ENCODE data around the gene PADI1.
"Not testable (repeated sequence)": the region's sequence is repeated elsewhere in the genome, so short reads cannot be mapped to it uniquely, and the experiment has no call there.

Gene PADI1

DNA sequence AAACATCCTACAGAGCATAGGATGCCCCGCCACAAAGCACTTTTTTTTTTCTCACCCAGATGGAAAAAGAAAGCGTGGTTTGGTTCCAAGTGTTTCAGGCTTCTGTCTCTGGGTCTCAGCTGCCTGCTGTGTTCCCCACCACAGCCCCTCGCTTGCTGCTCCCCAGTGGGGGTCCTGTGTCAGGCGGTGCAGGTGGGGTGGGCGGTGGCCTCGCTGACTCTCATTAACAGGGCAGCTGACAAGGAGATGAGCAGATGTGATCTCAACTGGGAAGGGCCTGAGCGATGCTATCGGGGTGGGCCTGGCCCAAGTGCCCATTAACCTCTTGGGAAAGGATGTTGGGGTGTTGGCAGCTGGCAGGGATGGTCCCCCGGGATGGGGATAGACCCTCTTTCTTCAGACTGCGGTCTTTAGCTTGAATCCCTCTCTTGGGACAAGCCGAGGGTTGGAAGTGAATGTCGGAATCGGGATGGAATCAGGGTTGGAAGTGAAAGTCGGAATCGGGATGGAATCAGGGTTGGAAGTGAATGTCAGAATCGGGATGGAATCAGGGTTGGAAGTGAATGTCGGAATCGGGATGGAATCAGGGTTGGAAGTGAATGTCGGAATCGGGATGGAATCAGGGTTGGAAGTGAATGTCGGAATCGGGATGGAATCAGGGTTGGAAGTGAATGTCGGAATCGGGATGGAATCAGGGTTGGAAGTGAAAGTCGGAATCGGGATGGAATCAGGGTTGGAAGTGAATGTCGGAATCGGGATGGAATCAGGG, 36.3 kb downstream of the PADI1 start:
- not testable (repeated sequence) for H3K27ac ChIP-seq (ENCODE audit: low read length); H3K9ac ChIP-seq (ENCODE audit: low read length); H3K9me3 ChIP-seq (ENCODE audit: control insufficient read depth, low read depth, low read length); H3K36me3 ChIP-seq (ENCODE audit: control insufficient read depth, low read depth, low read length)
- Histone ChIP-seq H3K27me3 (ENCODE audit: control insufficient read depth, insufficient read depth, low read length) (peaks cover 16% of the 10 kb centered on the region), H3K4me3 (ENCODE audit: low read length) (peak overlapping the region; percentile 37), H3K4me1 (ENCODE audit: control insufficient read depth, low read depth, low read length) (peaks cover 14% of the 10 kb centered on the region)

- not testable (repeated sequence) for H3K27ac ChIP-seq (ENCODE audit: low read length); H3K36me3 ChIP-seq (ENCODE audit: control insufficient read depth, low read depth, low read length); H3K9ac ChIP-seq (ENCODE audit: low read length); H3K4me3 ChIP-seq (ENCODE audit: low read length); H3K9me3 ChIP-seq (ENCODE audit: control insufficient read depth, low read depth, low read length)
- peaks cover 16% of the 10 kb centered on the region for H3K27me3 ChIP-seq (ENCODE audit: control insufficient read depth, insufficient read depth, low read length)
- peaks cover 14% of the 10 kb centered on the region for H3K4me1 ChIP-seq (ENCODE audit: control insufficient read depth, low read depth, low read length)
Observed at GRCh38 chr1:17241780-17242074, 36.8 kb downstream of the PADI1 start.

DNA sequence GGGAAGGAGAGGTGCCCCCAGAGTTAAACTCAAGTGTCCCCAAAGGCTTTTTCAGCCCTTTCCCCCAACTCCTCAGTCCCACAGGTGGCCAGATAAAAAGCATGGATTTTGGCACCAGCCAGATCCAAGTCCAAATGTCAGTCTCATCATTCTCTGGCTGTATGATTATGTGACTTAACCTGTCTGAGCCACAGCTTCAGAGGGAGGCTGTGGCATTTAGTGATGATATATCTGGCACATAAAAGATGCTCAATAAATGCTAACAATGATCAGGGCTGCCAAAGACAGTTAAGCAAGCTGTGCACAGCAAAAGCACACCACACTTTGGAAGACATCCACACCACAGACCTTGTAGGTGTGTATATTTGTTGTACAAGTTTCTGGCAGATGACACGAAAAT, 38.3 kb downstream of the PADI1 start:
- no peaks in the 10 kb centered on the region for H3K36me3 ChIP-seq (ENCODE audit: control insufficient read depth, low read depth, low read length)

DNA sequence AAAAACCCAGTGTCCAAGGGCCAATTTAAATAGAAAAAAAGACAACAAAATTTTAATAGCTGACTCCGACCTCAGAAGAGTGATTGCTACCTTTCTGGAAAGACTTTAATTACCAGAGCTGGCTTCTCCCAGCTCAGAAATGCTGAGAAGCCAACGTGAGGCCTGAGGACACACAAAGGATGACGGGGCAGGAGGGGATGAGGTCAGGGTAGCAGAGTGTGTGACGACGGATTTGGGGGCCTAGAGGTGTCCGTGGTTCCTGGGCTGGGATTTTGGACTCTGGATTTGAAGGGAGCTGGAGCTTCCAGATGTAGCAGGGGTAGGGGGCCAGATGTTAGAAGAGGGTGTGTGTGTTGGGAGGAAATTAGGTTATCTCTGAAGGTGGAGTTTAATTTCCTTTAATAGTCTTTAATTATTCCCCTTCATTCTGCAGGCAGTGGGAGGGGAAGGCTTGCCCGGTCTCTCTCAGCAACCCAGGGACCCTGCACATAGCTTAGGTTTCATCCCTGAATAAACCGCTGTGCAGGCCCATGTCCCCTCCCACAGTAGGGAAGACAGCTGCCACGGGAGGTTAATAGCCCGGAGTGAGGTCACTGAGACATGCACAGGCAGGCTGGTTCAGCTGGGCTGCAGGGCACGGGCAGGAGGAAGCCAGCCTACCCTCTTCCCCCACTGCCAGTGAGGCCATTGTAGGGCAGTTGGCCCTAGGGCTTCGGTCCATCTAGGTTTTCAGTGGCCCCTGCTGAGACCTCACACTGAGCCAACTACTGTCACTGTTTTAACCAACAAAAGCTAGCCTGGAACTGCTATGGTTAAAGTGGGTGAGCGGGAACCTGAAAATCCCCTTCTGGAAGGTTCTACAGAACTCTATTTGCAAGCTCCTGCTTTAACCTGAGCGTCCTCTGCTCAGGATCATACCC, 40.2 kb downstream of the PADI1 start:
- peaks cover 16% of the 10 kb centered on the region for H3K27me3 ChIP-seq (ENCODE audit: control insufficient read depth, insufficient read depth, low read length)
- H3K36me3 ChIP-seq (ENCODE audit: control insufficient read depth, low read depth, low read length) = no peaks in the 10 kb centered on the region
- H3K4me3 ChIP-seq (ENCODE audit: low read length) = no peak overlapping the region
- H3K4me1 ChIP-seq (ENCODE audit: control insufficient read depth, low read depth, low read length) = peaks cover 14% of the 10 kb centered on the region
- no peak overlapping the region for H3K27ac ChIP-seq (ENCODE audit: low read length)
- H3K9me3 ChIP-seq (ENCODE audit: control insufficient read depth, low read depth, low read length) = no peaks in the 10 kb centered on the region
- no peak overlapping the region for H3K9ac ChIP-seq (ENCODE audit: low read length)

More for the DNA sequence above, 38.3 kb downstream of the PADI1 start:
- no peak overlapping the region for H3K27ac ChIP-seq (ENCODE audit: low read length)
- peaks cover 14% of the 10 kb centered on the region for H3K4me1 ChIP-seq (ENCODE audit: control insufficient read depth, low read depth, low read length)
- H3K9me3 ChIP-seq (ENCODE audit: control insufficient read depth, low read depth, low read length) = no peaks in the 10 kb centered on the region
- no peak overlapping the region for H3K9ac ChIP-seq (ENCODE audit: low read length)
- H3K27me3 ChIP-seq (ENCODE audit: control insufficient read depth, insufficient read depth, low read length) = peaks cover 16% of the 10 kb centered on the region
- H3K4me3 ChIP-seq (ENCODE audit: low read length) = no peak overlapping the region

DNA sequence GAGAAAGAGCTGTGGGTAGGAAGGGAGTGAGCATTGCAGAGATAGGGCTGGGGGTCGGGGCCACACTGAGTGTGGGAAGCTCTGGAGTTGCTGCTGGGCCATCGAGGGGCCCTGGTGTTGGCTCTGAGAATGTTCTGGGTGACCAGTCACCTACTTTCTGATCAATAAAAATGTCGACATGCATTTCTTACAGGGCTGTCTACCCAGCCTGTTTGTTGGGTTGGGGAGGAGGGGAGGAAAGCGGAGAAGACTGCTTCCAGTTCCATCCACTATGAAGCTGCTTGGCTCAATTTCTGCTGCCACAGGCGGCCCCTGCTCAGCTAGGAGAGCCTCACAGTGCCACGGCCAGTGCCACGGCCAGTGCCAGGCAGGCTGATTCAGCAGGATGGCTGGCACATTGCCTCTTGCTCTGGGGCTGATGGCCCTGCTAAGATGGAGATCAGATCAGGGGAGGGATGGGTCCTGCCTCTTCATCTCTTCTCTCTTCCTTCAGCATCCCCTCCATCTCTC, 40.9 kb downstream of the PADI1 start:
- Histone ChIP-seq H3K4me1 (ENCODE audit: control insufficient read depth, low read depth, low read length) (peaks cover 13% of the 10 kb centered on the region), H3K27ac (ENCODE audit: low read length) (no peak overlapping the region), H3K9me3 (ENCODE audit: control insufficient read depth, low read depth, low read length) (no peaks in the 10 kb centered on the region), H3K9ac (ENCODE audit: low read length) (no peak overlapping the region), H3K36me3 (ENCODE audit: control insufficient read depth, low read depth, low read length) (no peaks in the 10 kb centered on the region), H3K27me3 (ENCODE audit: control insufficient read depth, insufficient read depth, low read length) (peaks cover 13% of the 10 kb centered on the region), H3K4me3 (ENCODE audit: low read length) (no peak overlapping the region)

DNA sequence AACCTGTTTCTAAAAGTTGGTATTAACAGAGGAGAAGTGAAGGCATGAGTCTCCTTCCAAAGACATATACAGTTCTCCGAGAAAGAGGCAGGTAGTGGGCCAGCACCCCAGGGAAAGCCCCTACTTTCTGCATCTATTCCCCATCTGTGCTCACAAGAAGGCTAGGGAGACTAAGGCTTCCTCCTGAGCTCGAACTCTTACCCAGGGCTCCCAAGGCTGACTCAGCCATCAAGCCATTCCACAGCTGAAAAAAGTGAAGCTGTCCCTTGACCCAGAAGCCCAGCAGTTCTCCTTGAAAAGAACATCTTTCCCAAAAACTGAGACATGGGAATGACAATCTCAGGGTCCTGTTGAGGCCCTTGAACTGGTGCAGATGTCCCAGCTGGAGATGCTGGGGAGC, 42.0 kb downstream of the PADI1 start:
- Histone ChIP-seq H3K9ac (ENCODE audit: low read length) (no peak overlapping the region), H3K27me3 (ENCODE audit: control insufficient read depth, insufficient read depth, low read length) (peaks cover 5% of the 10 kb centered on the region), H3K27ac (ENCODE audit: low read length) (no peak overlapping the region), H3K9me3 (ENCODE audit: control insufficient read depth, low read depth, low read length) (no peaks in the 10 kb centered on the region), H3K4me1 (ENCODE audit: control insufficient read depth, low read depth, low read length) (peaks cover 9% of the 10 kb centered on the region), H3K4me3 (ENCODE audit: low read length) (no peak overlapping the region), H3K36me3 (ENCODE audit: control insufficient read depth, low read depth, low read length) (no peaks in the 10 kb centered on the region)

DNA sequence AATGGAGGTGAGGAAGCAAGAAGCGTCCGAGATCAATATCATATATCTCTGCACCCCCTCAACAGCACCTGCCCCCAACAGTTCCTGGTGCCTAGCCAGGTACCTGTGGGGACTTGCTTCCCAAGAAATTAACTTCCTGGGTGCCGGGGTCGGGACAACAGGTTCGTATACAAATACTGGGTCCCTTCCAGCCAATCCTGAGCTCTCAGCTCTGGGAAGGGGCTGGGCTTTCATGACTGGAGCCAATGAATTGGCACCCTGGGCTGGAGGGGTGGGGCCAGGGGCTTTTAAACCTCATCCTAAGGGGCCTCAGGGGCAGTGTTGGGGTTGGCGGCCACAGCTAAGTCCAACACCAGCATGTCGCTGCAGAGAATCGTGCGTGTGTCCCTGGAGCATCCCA, 43.9 kb downstream of the PADI1 start, which contains the start of gene PADI3:
PADI3 (plus strand) TSS at position 318 of the 400 bp plus-strand sequence; CDS start at position 358, 40 bp downstream.
- Histone ChIP-seq H3K4me3 (ENCODE audit: low read length) (no peak within 1 kb of the TSS), H3K27ac (ENCODE audit: low read length) (no peak within 1 kb of the TSS), H3K9ac (ENCODE audit: low read length) (no peak within 1 kb of the TSS), H3K36me3 (ENCODE audit: control insufficient read depth, low read depth, low read length) (no peaks in the 10 kb centered on the region), H3K27me3 (ENCODE audit: control insufficient read depth, insufficient read depth, low read length) (no peaks in the 10 kb centered on the region), H3K9me3 (ENCODE audit: control insufficient read depth, low read depth, low read length) (no peaks in the 10 kb centered on the region), H3K4me1 (ENCODE audit: control insufficient read depth, low read depth, low read length) (peaks cover 9% of the 10 kb centered on the region)

DNA sequence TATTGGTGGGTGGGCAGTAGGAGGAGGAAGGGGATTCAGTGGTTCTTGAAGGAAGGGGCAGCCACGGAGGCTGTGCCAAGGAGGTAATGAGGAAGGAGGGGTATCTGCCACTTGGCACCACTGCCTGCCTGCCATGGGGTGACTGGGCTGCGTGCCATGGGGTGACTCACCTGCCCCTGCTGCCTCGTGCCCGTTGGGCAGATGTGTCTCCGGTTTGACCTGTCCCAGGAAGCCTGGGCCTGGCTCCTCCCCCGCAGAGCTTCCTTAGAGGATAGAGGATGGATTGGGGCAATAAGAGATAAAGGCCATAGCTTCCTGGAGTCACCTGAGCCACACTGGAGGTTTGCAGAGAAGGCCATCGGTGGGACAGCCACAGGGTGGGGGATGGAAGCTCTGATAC, 45.7 kb downstream of the PADI1 start:
- peaks cover under 1% of the 10 kb centered on the region for H3K4me1 ChIP-seq (ENCODE audit: control insufficient read depth, low read depth, low read length)
- no peak overlapping the region for H3K9ac ChIP-seq (ENCODE audit: low read length)
- H3K4me3 ChIP-seq (ENCODE audit: low read length) = no peak overlapping the region
- H3K9me3 ChIP-seq (ENCODE audit: control insufficient read depth, low read depth, low read length) = no peaks in the 10 kb centered on the region
- no peaks in the 10 kb centered on the region for H3K27me3 ChIP-seq (ENCODE audit: control insufficient read depth, insufficient read depth, low read length)
- H3K27ac ChIP-seq (ENCODE audit: low read length) = no peak overlapping the region
- no peaks in the 10 kb centered on the region for H3K36me3 ChIP-seq (ENCODE audit: control insufficient read depth, low read depth, low read length)

DNA sequence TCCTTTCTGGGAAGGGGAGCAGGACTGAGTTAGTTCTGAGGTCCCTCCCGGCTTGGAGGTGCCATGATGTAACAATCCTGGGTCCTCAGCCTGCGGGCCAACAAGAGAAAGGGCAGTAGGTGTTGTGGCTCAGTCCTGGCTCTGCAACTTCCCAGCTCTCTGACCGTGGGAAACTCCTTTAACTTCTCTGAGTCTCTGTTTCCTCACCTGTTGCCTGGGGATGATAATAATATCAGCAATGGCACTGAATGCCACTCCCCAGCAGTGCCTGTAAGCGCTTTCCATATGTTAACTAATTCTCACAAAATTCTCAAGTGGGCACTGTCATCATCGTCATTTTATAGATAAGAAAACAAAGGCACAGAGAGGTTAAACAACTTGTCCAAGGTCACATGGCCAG, 46.3 kb downstream of the PADI1 start:
- Histone ChIP-seq H3K27me3 (ENCODE audit: control insufficient read depth, insufficient read depth, low read length) (no peaks in the 10 kb centered on the region), H3K4me1 (ENCODE audit: control insufficient read depth, low read depth, low read length) (no peaks in the 10 kb centered on the region), H3K4me3 (ENCODE audit: low read length) (no peak overlapping the region), H3K36me3 (ENCODE audit: control insufficient read depth, low read depth, low read length) (no peaks in the 10 kb centered on the region), H3K27ac (ENCODE audit: low read length) (no peak overlapping the region), H3K9me3 (ENCODE audit: control insufficient read depth, low read depth, low read length) (no peaks in the 10 kb centered on the region), H3K9ac (ENCODE audit: low read length) (no peak overlapping the region)

DNA sequence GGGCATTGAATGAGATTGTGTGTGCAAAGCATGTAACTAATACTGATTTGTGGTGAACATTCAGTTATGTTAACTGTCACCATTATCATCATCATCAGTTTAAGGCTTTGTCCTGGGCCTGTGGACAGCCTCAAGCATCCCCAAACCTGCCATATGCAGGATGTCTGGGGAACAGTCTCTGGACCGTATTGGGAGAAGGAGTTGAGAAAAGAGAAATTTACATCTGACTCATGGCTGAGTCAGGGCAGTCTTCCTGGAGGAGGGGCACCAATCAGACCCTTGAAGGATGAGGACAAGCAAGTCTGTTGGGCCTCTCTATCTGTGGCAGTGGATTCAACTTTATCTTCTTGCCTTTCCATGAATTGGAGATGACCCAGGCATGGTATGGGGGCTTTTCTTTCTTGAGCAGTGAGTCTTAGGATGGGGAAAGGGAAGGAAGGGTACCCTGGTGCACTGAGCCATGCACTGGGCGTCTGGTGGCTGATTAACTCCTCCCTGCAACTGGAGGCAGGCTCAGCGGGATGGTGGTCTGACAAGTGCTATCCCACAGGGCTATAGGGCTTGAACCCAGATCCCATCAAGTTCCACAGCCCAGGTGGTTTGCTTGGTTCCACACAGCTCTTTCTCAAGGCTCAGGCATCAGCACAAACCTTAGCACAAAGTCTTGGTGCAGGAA, 46.9 kb downstream of the PADI1 start:
- H3K27me3 ChIP-seq (ENCODE audit: control insufficient read depth, insufficient read depth, low read length) = no peaks in the 10 kb centered on the region
- no peak overlapping the region for H3K9ac ChIP-seq (ENCODE audit: low read length)
- no peaks in the 10 kb centered on the region for H3K9me3 ChIP-seq (ENCODE audit: control insufficient read depth, low read depth, low read length)
- no peaks in the 10 kb centered on the region for H3K4me1 ChIP-seq (ENCODE audit: control insufficient read depth, low read depth, low read length)
- no peak overlapping the region for H3K27ac ChIP-seq (ENCODE audit: low read length)
- H3K4me3 ChIP-seq (ENCODE audit: low read length) = no peak overlapping the region
- no peaks in the 10 kb centered on the region for H3K36me3 ChIP-seq (ENCODE audit: control insufficient read depth, low read depth, low read length)

GRCh38 chr1:17255336-17255735, 50.4 kb downstream of the PADI1 start:
- Histone ChIP-seq H3K9me3 (ENCODE audit: control insufficient read depth, low read depth, low read length) (no peaks in the 10 kb centered on the region), H3K9ac (ENCODE audit: low read length) (no peak overlapping the region), H3K27ac (ENCODE audit: low read length) (no peak overlapping the region), H3K4me3 (ENCODE audit: low read length) (no peak overlapping the region), H3K4me1 (ENCODE audit: control insufficient read depth, low read depth, low read length) (no peaks in the 10 kb centered on the region), H3K27me3 (ENCODE audit: control insufficient read depth, insufficient read depth, low read length) (no peaks in the 10 kb centered on the region), H3K36me3 (ENCODE audit: control insufficient read depth, low read depth, low read length) (no peaks in the 10 kb centered on the region)
